Activated naive CD8-positive, alpha-beta T cell treated with anti-CD3 and anti-CD28 coated beads for 36 hours (primary cell): ENCODE data around the gene MARK3. TPM values are rescaled to one million over a fixed set of nuclear protein-coding genes. Genes with fewer than 3 reads are reported as not detected.

Source experiments
- DNase-seq: peaks from one replicate; pipeline ENCODE4 v3.0.0; 2021
- H3K27ac Mint-ChIP-seq: one replicate; pipeline ENCODE4 v1.8.0; 2022; ENCODE audit warnings: mild to moderate bottlenecking, moderate library complexity, mixed read lengths
- H3K27me3 Mint-ChIP-seq: one replicate; pipeline ENCODE4 v1.8.0; 2022; ENCODE audit warnings: mild to moderate bottlenecking, mixed read lengths
- H3K36me3 Mint-ChIP-seq: one replicate; pipeline ENCODE4 v1.8.0; 2021; ENCODE audit warnings: mild to moderate bottlenecking, mixed read lengths
- H3K4me1 Mint-ChIP-seq: one replicate; pipeline ENCODE4 v1.8.0; 2021; ENCODE audit warnings: mixed read lengths
- H3K4me3 Mint-ChIP-seq: one replicate; pipeline ENCODE4 v1.8.0; 2022; ENCODE audit warnings: mild to moderate bottlenecking, moderate library complexity, mixed read lengths
- H3K9me3 Mint-ChIP-seq: one replicate; pipeline ENCODE4 v1.8.0; 2022; ENCODE audit warnings: mixed read lengths
- total RNA-seq, 2 experiments: library from RNA; stranded (reverse); gene quantifications; one replicate each; pipeline ENCODE4 v1.2.3, GENCODE V29; 2021

MARK3 gene
- total RNA-seq: 10 to 100 TPM; 71.0 to 74.3 TPM

- DNase-seq: peak; percentile 99
- Mint-ChIP-seq H3K4me3 (peak within 1 kb of the TSS; percentile 96), H3K9me3 (no peaks in the 10 kb centered on the region), H3K27me3 (peaks cover 10% of the 10 kb centered on the region), H3K27ac (peak within 1 kb of the TSS; percentile 95), H3K36me3 (peaks cover 22% of the 10 kb centered on the region), H3K4me1 (peaks cover 35% of the 10 kb centered on the region)
Measured at GRCh38 chr14:103385152-103385928, at the start of gene MARK3. TSS of gene MARK3 (plus strand) at chr14:103385415. CDS start at chr14:103386030, 615 bp downstream.

GRCh38 chr14:103336191-103336590 is 49.0 kb upstream of the MARK3 start:
- H3K4me1 Mint-ChIP-seq: peaks cover 56% of the 10 kb centered on the region

GRCh38 chr14:103337794-103338193 is 47.4 kb upstream of the MARK3 start:
- Mint-ChIP-seq H3K4me1 (peaks cover 48% of the 10 kb centered on the region), H3K4me3 (no peak overlapping the region)

More at GRCh38 chr14:103336191-103336590, 49.0 kb upstream of the MARK3 start:
- Mint-ChIP-seq H3K36me3 (peaks cover 58% of the 10 kb centered on the region), H3K27ac (peak overlapping the region; percentile 87), H3K27me3 (no peaks in the 10 kb centered on the region), H3K9me3 (no peaks in the 10 kb centered on the region), H3K4me3 (peak overlapping the region; percentile 92)
- DNase-seq: no peak

GRCh38 chr14:103339561-103339960 is 45.7 kb upstream of the MARK3 start:
- no peak for DNase-seq
- Mint-ChIP-seq H3K36me3 (peaks cover 79% of the 10 kb centered on the region), H3K4me3 (no peak overlapping the region), H3K27me3 (no peaks in the 10 kb centered on the region), H3K9me3 (no peaks in the 10 kb centered on the region), H3K27ac (peak overlapping the region; percentile 68), H3K4me1 (peaks cover 48% of the 10 kb centered on the region)

More at GRCh38 chr14:103337794-103338193, 47.4 kb upstream of the MARK3 start:
- H3K36me3 Mint-ChIP-seq: peaks cover 67% of the 10 kb centered on the region
- no peaks in the 10 kb centered on the region for H3K9me3 Mint-ChIP-seq
- no peaks in the 10 kb centered on the region for H3K27me3 Mint-ChIP-seq
- DNase-seq: no peak
- H3K27ac Mint-ChIP-seq: peak overlapping the region; percentile 61

- Mint-ChIP-seq H3K27ac (peak overlapping the region; percentile 68), H3K4me1 (peaks cover 43% of the 10 kb centered on the region), H3K9me3 (no peaks in the 10 kb centered on the region), H3K27me3 (no peaks in the 10 kb centered on the region), H3K36me3 (peaks cover 74% of the 10 kb centered on the region), H3K4me3 (no peak overlapping the region)
- DNase-seq: no peak
Measured at GRCh38 chr14:103340480-103341212, 44.6 kb upstream of the MARK3 start.

- Mint-ChIP-seq H3K4me3 (no peak overlapping the region), H3K27me3 (no peaks in the 10 kb centered on the region), H3K9me3 (no peaks in the 10 kb centered on the region), H3K36me3 (peaks cover 66% of the 10 kb centered on the region), H3K4me1 (peaks cover 35% of the 10 kb centered on the region), H3K27ac (no peak overlapping the region)
- no peak for DNase-seq
Measured at GRCh38 chr14:103341250-103342129, 43.7 kb upstream of the MARK3 start.

- no peak overlapping the region for H3K27ac Mint-ChIP-seq
- peaks cover 48% of the 10 kb centered on the region for H3K36me3 Mint-ChIP-seq
- no peak overlapping the region for H3K4me3 Mint-ChIP-seq
- no peaks in the 10 kb centered on the region for H3K9me3 Mint-ChIP-seq
- H3K4me1 Mint-ChIP-seq: peaks cover 21% of the 10 kb centered on the region
- DNase-seq: no peak
- H3K27me3 Mint-ChIP-seq: no peaks in the 10 kb centered on the region
Measured at GRCh38 chr14:103343164-103343879, 41.9 kb upstream of the MARK3 start.

- H3K27ac Mint-ChIP-seq: no peak overlapping the region
- H3K36me3 Mint-ChIP-seq: peaks cover 40% of the 10 kb centered on the region
- no peak overlapping the region for H3K4me3 Mint-ChIP-seq
- peaks cover 13% of the 10 kb centered on the region for H3K4me1 Mint-ChIP-seq
- H3K9me3 Mint-ChIP-seq: no peaks in the 10 kb centered on the region
- DNase-seq: no peak
- H3K27me3 Mint-ChIP-seq: no peaks in the 10 kb centered on the region
Measured at GRCh38 chr14:103343905-103344797, 41.1 kb upstream of the MARK3 start.

- Mint-ChIP-seq H3K4me3 (no peak overlapping the region), H3K9me3 (no peaks in the 10 kb centered on the region), H3K4me1 (peaks cover 5% of the 10 kb centered on the region), H3K36me3 (peaks cover 26% of the 10 kb centered on the region), H3K27me3 (no peaks in the 10 kb centered on the region), H3K27ac (no peak overlapping the region)
- DNase-seq: no peak
Measured at GRCh38 chr14:103346286-103346685, 38.9 kb upstream of the MARK3 start.

GRCh38 chr14:103347091-103347815 is 38.0 kb upstream of the MARK3 start:
- H3K9me3 Mint-ChIP-seq: no peaks in the 10 kb centered on the region
- H3K27me3 Mint-ChIP-seq: no peaks in the 10 kb centered on the region

GRCh38 chr14:103348154-103348553 is 37.1 kb upstream of the MARK3 start:
- no peaks in the 10 kb centered on the region for H3K9me3 Mint-ChIP-seq
- no peaks in the 10 kb centered on the region for H3K27me3 Mint-ChIP-seq
- H3K4me1 Mint-ChIP-seq: no peaks in the 10 kb centered on the region
- no peak overlapping the region for H3K4me3 Mint-ChIP-seq
- no peak overlapping the region for H3K27ac Mint-ChIP-seq
- no peak for DNase-seq
- H3K36me3 Mint-ChIP-seq: peaks cover 15% of the 10 kb centered on the region

More at GRCh38 chr14:103347091-103347815, 38.0 kb upstream of the MARK3 start:
- Mint-ChIP-seq H3K4me1 (peaks cover under 1% of the 10 kb centered on the region), H3K36me3 (peaks cover 19% of the 10 kb centered on the region), H3K27ac (no peak overlapping the region), H3K4me3 (no peak overlapping the region)
- no peak for DNase-seq

- Mint-ChIP-seq H3K27me3 (peaks cover 5% of the 10 kb centered on the region), H3K27ac (no peak overlapping the region)
- no peak for DNase-seq
Measured at GRCh38 chr14:103349982-103350381, 35.2 kb upstream of the MARK3 start.

GRCh38 chr14:103353362-103353761 is 31.9 kb upstream of the MARK3 start:
- no peak overlapping the region for H3K27ac Mint-ChIP-seq
- no peaks in the 10 kb centered on the region for H3K9me3 Mint-ChIP-seq
- peaks cover 11% of the 10 kb centered on the region for H3K27me3 Mint-ChIP-seq
- H3K4me1 Mint-ChIP-seq: no peaks in the 10 kb centered on the region
- no peak for DNase-seq
- H3K4me3 Mint-ChIP-seq: no peak overlapping the region
- no peaks in the 10 kb centered on the region for H3K36me3 Mint-ChIP-seq

More at GRCh38 chr14:103349982-103350381, 35.2 kb upstream of the MARK3 start:
- H3K4me1 Mint-ChIP-seq: no peaks in the 10 kb centered on the region
- H3K4me3 Mint-ChIP-seq: no peak overlapping the region
- no peaks in the 10 kb centered on the region for H3K36me3 Mint-ChIP-seq
- no peaks in the 10 kb centered on the region for H3K9me3 Mint-ChIP-seq
